PFSK-1 (cell line): ENCODE data around the gene C1orf35.

Experiments used
- FOXP2 ChIP-seq: optimal IDR thresholded peaks from 2 replicates; pipeline ENCODE3; 2011; ENCODE audit warnings: borderline replicate concordance, control low read depth, inconsistent platforms; ENCODE audit not compliant: insufficient read depth; ENCODE audit errors: extremely low read length, extremely low read depth
- TAF1 ChIP-seq: IDR thresholded peaks from 2 replicates; pipeline ENCODE4 v1.6.1; 2012; ENCODE audit warnings: low read length, control low read depth, borderline replicate concordance; ENCODE audit not compliant: insufficient read depth

GRCh38 chr1:228139406-228139930, 36.3 kb upstream of the C1orf35 start:
- TF ChIP-seq FOXP2 (no peak), TAF1 (no peak)
